HG02970 (cell line): ENCODE results near the gene MMEL1.
"Not testable (repeated sequence)": the region's sequence is repeated elsewhere in the genome, so short reads cannot be mapped to it uniquely, and the experiment has no call there.

ENCODE experiments used
- ATAC-seq: cut with Tn5 transposase; IDR thresholded peaks from one replicate; pipeline ENCODE4 v1.9.1; 2021; ENCODE audit warnings: mild to moderate bottlenecking, moderate library complexity, moderate number of reproducible peaks; ENCODE audit not compliant: unreplicated experiment, low FRiP score

Gene MMEL1, protein sequence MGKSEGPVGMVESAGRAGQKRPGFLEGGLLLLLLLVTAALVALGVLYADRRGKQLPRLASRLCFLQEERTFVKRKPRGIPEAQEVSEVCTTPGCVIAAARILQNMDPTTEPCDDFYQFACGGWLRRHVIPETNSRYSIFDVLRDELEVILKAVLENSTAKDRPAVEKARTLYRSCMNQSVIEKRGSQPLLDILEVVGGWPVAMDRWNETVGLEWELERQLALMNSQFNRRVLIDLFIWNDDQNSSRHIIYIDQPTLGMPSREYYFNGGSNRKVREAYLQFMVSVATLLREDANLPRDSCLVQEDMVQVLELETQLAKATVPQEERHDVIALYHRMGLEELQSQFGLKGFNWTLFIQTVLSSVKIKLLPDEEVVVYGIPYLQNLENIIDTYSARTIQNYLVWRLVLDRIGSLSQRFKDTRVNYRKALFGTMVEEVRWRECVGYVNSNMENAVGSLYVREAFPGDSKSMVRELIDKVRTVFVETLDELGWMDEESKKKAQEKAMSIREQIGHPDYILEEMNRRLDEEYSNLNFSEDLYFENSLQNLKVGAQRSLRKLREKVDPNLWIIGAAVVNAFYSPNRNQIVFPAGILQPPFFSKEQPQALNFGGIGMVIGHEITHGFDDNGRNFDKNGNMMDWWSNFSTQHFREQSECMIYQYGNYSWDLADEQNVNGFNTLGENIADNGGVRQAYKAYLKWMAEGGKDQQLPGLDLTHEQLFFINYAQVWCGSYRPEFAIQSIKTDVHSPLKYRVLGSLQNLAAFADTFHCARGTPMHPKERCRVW

DNA sequence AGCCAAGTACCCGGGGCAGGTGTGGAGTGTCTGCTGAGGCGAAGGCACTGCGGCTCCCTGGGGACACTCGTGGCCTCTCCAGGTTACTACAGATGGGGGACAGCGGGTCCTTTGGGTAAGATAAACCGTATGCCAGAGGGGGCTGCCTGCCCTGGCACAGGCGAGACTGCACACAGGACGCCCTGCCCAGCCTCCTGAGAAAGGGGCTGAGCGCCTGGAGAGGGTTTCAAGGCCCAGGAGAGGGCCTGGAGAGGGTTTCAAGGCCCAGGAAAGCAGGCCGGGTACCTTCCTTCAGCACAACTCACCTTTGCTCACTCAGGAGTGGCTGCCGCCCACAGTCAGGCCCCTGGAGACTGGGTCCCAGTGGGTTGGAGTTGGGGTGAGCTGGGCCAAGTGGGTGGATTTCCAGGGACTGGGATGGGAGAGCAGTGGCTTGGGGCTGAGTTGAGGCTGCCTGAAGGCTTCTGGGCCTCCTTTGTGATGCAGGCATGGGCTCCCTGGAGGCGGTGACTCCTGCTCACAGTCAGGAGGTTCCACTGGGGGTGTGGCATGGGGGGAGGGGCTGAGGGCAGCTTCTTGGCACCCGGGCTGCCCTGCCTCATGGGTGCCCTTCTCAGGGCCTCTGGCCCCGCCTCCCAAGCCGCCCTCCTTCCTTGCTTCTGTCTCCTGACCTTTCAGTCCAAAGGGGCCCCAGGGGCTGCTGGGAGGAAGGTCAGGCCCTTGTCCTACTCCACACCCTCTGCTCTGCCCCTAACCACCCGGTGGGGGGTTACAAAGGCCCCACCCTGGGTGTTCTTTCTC is at the start of gene MMEL1:
Gene MMEL1 (minus strand): TSS at position 456 of the 801 bp plus-strand sequence. CDS start 3,532 bp downstream, outside the sequence.
- no peak for ATAC-seq

DNA sequence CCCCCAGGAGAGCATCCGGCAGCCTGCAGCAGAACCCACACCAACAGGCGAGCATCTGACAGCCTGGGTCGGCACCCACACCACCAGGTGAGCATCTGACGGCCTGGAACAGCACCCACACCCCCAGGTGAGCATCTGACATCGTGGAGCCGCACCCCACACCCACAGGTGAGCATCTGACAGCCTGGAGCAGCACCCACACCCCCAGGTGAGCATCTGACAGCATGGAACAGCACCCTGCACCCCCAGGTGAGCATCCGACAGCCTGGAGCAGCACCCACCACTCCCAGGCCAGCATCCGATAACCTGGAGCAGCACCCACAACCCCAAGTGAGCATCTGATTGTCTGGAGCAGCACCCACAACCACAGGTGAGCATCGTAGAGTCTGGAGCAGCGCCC is 43.9 kb upstream of the MMEL1 start:
- not testable (repeated sequence) for ATAC-seq

DNA sequence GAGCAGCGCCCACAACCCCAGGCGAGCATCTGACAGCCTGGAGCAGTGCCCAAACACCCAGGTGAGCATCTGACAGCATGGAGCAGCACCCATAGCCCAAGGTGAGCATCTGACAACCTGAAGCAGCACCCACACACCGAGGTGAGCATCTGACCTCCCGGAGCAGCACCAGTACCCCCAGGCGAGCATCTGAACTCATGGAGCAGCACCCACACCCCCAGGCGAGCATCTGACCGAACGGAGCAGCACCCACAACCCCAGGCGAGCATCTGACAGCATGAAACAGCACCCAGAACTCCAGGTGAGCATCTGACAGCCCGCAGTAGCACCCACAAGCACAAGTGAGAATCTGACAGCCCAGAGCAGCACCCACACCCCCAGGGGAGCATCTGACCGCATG is 38.8 kb upstream of the MMEL1 start:
- not testable (repeated sequence) for ATAC-seq

DNA sequence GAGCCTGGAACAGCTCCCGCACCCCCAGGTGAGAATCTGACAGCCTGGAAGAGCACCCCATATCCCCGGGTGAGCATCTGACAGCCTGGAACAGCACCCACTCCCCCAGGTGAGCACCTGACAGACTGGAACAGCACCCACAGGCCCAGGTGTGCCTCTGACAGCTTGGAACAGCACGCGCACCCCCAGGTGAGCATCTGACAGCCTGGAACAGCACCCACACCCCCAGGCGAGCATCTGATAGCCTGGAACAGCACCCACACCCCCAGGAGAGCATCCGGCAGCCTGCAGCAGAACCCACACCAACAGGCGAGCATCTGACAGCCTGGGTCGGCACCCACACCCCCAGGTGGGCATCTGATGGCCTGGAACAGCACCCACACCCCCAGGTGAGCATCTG is 27.0 kb upstream of the MMEL1 start:
- not testable (repeated sequence) for ATAC-seq

DNA sequence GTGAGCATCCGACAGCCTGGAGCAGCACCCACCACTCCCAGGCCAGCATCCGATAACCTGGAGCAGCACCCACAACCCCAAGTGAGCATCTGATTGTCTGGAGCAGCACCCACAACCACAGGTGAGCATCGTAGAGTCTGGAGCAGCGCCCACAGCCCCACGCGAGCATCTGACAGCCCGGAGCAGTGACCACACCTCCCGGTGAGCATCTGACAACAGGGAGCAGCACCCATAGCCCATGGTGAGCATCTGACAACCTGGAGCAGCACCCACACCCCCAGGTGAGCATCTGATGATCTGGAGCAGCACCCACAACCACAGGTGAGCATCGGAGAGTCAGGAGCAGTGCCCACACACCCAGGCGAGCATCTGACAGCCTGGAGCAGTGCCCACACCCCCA is 25.1 kb upstream of the MMEL1 start:
- ATAC-seq: not testable (repeated sequence)

DNA sequence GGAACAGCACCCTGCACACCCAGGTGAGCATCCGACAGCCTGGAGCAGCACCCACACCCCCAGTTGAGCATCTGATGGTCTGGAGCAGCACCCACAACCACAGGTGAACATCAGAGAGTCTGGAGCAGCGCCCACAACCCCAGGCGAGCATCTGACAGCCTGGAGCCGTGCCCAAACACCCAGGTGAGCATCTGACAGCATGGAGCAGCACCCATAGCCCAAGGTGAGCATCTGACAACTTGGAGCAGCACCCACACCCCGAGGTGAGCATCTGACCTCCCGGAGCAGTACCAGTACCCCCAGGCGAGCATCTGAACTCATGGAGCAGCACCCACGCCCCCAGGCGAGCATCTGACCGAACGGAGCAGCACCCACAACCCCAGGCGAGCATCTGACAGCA is 24.3 kb upstream of the MMEL1 start:
- not testable (repeated sequence) for ATAC-seq

DNA sequence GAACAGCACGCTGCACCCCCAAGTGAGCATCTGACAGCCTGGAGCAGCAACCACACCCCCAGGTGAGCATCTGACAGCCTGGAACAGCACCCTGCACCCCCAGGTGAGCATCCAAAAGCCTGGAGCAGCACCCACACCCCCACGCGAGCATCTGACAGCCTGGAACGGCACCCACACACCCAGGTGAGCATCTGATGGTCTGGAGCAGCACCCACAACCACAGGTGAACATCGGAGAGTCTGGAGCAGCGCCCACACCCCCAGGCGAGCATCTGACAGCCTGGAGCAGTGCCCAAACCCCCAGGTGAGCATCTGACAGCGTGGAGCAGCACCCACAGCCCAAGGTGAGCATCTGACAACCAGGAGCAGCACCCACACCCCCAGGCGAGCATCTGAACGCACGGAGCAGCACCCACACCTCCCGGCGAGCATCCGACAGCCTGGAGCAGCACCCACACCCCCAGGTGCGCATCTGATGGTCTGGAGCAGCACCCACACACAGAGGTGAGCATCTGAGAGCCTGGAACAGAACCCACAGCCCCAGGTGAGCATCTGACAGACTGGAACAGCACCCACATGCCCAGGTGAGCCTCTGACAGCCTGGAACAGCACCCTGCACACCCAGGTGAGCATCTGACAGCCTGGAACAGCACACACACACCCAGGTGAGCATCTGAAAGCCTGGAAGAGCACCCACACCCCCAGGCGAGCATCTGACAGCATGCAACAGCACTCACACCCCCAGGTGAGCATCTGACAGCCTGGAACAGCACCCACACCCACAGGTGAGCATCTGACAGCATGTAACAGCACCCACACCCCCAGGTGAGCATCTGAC is 23.0 kb upstream of the MMEL1 start:
- ATAC-seq: not testable (repeated sequence)

DNA sequence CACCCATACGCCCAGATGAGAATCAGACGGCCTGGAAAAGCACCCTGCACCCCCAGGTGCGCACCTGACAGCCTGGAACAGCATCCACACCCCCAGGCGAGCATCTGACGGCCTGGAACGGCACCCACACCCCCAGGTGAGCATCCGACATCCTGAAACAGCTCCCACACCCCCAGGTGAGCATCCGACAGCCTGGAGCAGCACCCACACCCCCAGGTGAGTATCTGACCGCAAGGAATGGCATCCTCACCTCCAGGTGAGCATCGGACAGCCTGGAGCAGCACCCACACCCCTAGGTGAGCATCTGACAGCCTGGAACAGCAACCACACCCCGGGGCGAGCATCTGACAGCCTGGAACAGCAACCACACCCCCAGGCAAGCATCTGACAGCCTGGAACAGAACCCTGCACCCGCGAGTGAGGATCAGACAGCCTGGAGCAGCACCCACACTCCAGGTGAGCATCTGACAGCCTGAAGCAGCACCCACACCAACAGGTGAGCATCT is 21.7 kb upstream of the MMEL1 start:
- not testable (repeated sequence) for ATAC-seq

DNA sequence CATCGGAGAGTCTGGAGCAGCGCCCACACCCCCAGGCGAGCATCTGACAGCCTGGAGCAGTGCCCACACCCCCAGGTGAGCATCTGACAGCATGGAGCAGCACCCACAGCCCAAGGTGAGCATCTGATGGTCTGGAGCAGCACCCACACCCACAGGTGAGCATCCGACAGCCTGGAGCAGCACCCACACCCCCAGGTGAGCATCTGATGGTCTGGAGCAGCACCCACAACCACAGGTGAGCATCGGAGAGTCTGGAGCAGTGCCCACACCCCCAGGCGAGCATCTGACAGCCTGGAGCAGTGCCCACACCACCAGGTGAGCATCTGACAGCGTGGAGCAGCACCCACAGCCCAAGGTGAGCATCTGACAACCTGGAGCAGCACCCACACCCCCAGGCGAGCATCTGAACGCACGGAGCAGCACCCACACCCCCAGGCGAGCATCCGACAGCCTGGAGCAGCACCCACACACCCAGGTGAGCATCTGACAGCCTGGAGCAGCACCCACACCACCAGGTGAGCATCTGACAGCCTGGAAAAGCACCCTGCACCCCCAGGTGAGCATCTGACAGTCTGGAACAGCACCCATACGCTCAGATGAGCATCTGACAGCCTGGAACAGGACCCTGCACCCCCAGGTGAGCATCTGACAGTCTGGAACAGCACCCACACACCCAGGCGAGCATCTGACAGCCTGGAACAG is 21.1 kb upstream of the MMEL1 start:
- ATAC-seq: not testable (repeated sequence)

DNA sequence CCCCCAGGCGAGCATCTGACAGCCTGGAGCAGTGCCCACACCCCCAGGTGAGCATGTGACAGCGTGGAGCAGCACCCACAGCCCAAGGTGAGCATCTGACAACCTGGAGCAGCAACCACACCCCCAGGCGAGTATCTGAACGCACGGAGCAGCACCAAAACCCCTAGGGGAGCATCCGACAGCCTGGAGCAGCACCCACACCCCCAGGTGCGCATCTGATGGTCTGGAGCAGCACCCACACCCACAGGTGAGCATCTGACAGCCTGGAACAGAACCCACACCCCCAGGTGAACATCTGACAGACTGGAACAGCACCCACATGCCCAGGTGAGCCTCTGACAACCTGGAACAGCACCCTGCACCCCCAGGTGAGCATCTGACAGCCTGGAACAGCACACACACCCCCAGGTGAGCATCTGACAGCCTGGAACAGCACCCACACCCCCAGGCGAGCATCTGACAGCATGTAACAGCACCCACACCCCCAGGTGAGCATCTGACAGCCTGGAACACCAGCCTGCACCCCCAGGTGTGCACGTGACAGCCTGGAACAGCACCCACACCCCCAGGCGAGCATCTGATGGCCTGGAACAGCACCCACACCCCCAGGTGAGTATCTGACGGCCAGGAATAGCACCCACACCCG is 20.2 kb upstream of the MMEL1 start:
- not testable (repeated sequence) for ATAC-seq

DNA sequence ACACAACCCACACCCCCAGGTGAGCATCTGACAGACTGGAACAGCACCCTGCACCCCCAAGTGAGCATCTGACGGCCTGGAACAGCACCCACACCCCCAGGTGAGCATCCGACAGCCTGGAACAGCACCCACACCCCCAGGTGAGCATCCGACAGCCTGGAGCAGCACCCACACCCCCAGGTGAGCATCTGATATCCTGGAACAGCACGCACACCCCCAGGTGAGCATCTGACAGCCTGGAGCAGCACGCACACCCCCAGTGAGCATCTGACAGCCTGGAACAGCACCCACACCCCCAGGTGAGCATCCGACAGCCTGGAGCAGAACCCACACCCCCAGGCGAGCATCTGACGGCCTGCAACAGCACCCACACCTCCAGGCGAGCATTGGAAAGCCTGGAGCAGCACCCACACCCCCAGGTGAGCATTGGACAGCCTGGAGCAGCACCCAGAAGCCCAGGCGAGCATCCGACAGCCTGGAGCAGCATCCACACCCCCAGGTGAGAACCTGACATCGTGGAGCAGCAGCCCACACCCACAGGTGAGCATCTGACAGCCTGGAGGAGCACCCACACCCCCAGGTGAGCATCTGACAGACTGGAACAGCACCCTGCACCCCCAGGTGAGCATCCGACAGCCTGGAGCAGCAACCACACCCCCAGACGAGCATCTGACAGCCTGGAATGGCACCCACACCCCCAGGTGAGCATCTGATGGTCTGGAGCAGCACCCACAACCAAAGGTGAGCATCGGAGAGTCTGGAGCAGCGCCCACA is 19.5 kb upstream of the MMEL1 start:
- ATAC-seq: not testable (repeated sequence)

DNA sequence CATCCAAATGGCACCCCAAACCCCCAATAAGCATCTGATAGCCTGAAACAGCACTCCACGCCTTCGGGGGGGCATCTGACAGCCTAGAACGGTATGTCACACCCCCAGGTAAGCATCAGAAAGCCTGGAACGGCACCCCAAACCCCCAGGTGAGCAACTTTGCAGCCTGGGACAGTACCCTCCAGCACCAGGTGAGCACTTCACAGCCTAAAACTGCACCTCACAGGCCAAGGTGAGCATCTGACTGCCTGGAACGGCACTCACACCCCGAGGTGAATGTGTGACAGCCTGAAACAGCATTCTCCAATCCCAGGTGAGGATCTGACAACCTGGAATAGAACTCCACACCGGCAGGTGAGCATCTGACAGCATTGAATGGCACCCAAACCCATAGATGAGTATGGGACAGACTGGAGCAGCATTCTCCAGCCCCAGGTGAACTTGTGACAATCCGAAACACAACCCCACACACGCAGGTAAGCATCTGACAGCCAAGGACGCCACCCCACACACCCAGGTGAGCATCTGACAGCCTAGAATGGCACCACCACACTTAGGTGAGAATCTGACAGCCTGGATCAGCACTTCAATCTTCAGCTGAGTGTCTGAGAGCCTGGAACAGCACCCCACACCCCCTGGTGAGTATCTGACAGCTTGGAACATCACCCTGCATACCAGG is 18.3 kb upstream of the MMEL1 start:
- ATAC-seq: no peak

DNA sequence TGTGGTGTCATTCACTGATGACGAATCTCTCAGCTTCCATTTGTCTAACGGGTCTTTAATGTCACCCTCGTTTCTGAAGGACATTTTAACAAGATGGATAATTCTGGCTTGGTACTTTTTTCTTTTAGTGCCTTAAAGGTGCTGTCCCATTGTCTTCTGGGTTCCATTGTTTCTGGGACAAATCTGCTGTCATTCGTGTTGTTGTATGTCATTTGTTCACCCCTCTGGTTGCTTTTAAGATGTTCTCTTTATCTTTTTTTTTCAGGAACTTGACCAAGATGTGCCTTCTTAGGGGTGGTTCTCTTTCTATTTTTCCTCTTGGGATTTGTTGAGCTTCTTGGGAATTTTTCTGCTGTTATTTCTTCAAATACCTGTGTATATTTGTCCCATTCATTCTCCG is 14.0 kb upstream of the MMEL1 start:
- ATAC-seq: no peak

DNA sequence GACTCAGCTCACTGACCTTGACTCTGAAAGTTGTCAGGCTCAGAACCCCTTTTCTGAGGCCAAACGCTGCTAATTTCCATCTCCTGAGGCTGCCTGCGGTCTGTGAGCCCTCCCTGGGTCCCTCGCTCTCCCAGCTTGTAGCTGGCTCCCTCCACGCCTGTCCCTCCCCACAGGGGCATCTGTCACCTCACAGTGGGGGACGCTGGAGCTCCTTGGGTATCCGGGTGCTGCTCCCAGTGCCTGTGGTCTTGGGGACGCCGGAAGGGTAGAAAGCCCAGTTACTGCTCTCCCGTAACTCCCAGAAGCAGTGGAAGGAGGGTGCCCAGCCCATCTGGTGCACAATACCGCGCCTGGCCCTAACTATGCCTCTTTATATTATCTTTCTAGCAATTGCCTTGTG is 13.0 kb upstream of the MMEL1 start:
- no peak for ATAC-seq

DNA sequence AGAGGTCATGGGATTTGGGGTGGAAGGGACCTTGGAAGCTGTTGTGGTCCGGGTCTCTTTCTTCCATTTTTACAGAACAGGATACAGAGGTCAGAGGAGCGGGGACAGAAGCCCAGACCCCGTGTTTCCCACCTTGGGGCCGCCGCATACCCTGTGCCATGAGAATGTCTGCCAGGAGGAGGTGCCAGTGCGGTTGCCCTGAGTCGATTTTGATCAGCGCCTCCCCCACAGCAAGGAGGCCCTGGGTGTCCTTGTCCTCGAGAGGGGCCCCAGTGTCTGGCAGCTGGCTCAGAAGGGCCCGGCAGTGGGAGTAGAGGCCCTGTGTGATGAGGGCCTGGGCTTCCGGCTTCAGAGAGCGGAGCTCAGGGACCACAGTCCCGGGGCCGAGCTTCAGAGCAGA is 12.3 kb upstream of the MMEL1 start:
- ATAC-seq: no peak

DNA sequence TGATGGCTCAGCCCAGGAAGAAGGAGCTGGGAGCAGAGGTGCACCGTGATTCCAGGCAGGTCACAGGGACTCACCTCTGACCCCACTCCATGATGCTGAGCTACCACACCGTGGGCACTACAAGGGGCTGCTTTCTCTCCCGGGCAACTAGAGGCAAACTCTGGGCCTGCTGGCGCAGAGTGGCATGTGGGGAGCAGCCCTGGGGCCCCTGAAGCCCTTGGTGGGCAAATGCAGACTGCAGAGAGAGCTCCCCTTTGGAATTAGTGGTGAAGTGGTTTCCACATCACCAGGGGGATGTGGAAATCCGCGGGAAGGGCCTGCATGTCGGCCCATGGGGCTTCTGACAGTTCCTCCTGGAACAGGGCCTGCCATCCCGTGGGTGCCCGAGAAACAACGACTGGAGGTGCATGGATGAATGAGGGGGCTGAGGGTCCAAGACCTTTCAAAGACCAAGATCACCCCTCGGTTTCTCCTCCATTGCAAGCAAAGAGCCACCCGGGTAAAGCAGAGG is 11.8 kb upstream of the MMEL1 start:
- no peak for ATAC-seq

DNA sequence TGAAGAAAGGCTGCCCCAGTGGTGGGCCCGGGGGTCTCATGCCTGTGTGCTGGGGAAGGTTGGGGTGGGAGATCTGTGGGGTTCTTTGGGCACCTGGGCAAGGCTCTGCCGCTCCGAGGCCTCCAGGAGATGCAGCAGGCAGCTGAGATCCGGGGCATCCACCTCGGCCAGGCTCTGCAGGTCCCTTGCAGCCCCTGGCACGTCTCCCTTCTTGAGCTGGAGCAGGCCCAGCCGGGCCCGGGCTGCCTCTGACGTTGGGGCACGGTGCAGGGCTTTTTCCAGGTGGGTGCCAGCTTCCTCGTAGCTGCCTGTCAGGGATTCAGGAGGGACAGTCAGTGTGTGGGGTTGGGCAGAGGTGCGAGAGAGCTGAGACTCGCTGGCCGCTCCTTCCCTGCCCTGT is 11.4 kb upstream of the MMEL1 start:
- ATAC-seq: no peak
